ENCODE results near the gene DTX3L. TPM values are rescaled to one million over a fixed set of nuclear protein-coding genes. Genes with fewer than 3 reads are reported as not detected.

DTX3L gene
- total and polyA plus RNA-seq, 2 of the 13 experiments (the other 11 are each of a cell fraction or from before 2014, with no cell fraction given), result 2.5 to 10.9 TPM

DNA sequence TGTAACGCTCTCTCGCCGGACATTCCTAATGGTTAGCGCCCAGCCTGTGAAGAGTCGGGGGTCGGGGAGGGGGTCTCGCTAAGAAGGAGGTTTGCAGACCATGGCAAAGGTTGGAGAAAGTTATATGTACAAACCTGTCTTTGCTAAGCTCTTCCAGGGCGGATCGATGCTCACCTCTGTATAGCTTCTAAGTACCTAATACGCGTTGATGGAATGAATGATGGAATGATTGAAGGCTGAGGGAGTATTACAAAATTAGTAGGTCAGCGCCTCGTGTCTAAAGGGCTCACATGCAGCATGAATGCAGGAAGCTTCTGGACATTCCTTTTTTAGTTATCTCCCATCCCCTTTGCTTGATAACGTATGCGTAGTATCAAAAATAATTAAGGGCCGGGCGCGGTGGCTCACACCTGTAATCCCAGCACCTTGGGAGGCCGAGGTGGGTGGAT is 49.1 kb upstream of the DTX3L start:
- peak overlapping the region; percentile 98 for H3K9ac ChIP-seq (ENCODE audit: insufficient read depth, low read depth, low read length)
- FAIRE-seq (no peak), DNase-seq (ENCODE audit: low spot score) (no peak), ATAC-seq (no peak)
- H3K9me3 ChIP-seq (ENCODE audit: low read length), result no peaks in the 10 kb centered on the region
- BruUV-seq (replicated peaks), result no TSS peak
- peak overlapping the region; percentile 97 for H3K4me2 ChIP-seq (ENCODE audit: low read depth, low read length)
- in situ Hi-C loops (cut with HindIII; ENCODE audit: extremely low pct_ligation_motif_present, low pct_unique_long_range_greater_than_20kb) (no loop called here), intact Hi-C loops (cut with micrococcal nuclease; ENCODE audit: unreplicated experiment) (no loop called here)
- H3K27me3 ChIP-seq (ENCODE audit: control insufficient read depth in 1 of 2, insufficient read depth in 2 of 2, low read length in 2 of 2), result no peaks in the 10 kb centered on the region; a peak in 1 of 5 replicates
- H3K27ac ChIP-seq (ENCODE audit: extremely low read length, insufficient read depth, low read length), result peak overlapping the region; percentile 97
- WGBS (ENCODE audit: low lambda C conversion rate), result 27% methylated on average over 16 of the region's 19 CpGs
- peaks cover 39% of the 10 kb centered on the region for H3K79me2 ChIP-seq (ENCODE audit: insufficient read depth, low read length)
- POLR2A ChIA-PET, result interaction anchor here (0.8 to 1.5 kb wide), 9 partner anchors 11 to 279 kb away, joined by 3 to 12 read pairs (median 4); partner anchors contain the start of genes DTX3L, HSPBAP1, PARP14 and PARP9
- H4K20me1 ChIP-seq (ENCODE audit: insufficient read depth, low read length), result peaks cover 29% of the 10 kb centered on the region
- peaks cover 54% of the 10 kb centered on the region for H3K4me1 ChIP-seq (ENCODE audit: insufficient read depth, low read length)
- CTCF ChIA-PET (ENCODE audit: low intra/inter-chr PET ratio, low total read pairs), result no interaction called here
- no peaks in the 10 kb centered on the region for H3K36me3 ChIP-seq (replicated peaks in 1 of 2; ENCODE audit: control insufficient read depth in 1 of 2, insufficient read depth in 2 of 2, low read length in 2 of 2)
- peak overlapping the region; percentile 80 for H2AFZ ChIP-seq (ENCODE audit: low read length)
- peak overlapping the region; percentile 45 to 89 (median 79) for H3K4me3 ChIP-seq (replicated peaks in 1 of 3; ENCODE audit: insufficient read depth in 1 of 3, low read depth in 2 of 3, low read length in 3 of 3)
- TF ChIP-seq KLF12 (CRISPR knock-in tag; IDR thresholded peaks at IDR 0.05; ENCODE audit: borderline replicate concordance) (no peak), ZNF879 (CRISPR knock-in tag; IDR thresholded peaks at IDR 0.05) (no peak), MAF1 (CRISPR knock-in tag; IDR thresholded peaks at IDR 0.05; ENCODE audit: borderline replicate concordance) (no peak), NFATC3 (CRISPR knock-in tag; IDR thresholded peaks at IDR 0.05) (0 out of 2 replicates have a peak, but pooled peaks have one; percentile 12), SNAPC2 (CRISPR knock-in tag; IDR thresholded peaks at IDR 0.05) (0 out of 2 replicates have a peak, but pooled peaks have one; percentile 39), SMYD3 (CRISPR knock-in tag; IDR thresholded peaks at IDR 0.05) (0 out of 2 replicates have a peak, but pooled peaks have one; percentile 42), ZBTB38 (CRISPR knock-in tag; IDR thresholded peaks at IDR 0.05) (peak; percentile 84; the same call in 1 of the 2 replicates), ZNF709 (CRISPR knock-in tag; IDR thresholded peaks at IDR 0.05) (peak; percentile 32; the same call in 1 of the 2 replicates), CREB1 (IDR thresholded peaks at IDR 0.05) (no peak), CREB1 (CRISPR knock-in tag; IDR thresholded peaks at IDR 0.05) (peak; percentile 67; the same call in 1 of the 2 replicates), GABPA (IDR thresholded peaks at IDR 0.05; ENCODE audit: low read depth, low read length) (no peak), GABPA (CRISPR knock-in tag; IDR thresholded peaks at IDR 0.05; ENCODE audit: low read depth) (0 out of 2 replicates have a peak, but pooled peaks have one; percentile 47), ZBTB7A (CRISPR knock-in tag; IDR thresholded peaks at IDR 0.05) (peak; percentile 51; the same call in 1 of the 2 replicates), NCOA1 (CRISPR knock-in tag; IDR thresholded peaks at IDR 0.05) (peak; percentile 76)
- TF ChIP-seq, protein P1, sequence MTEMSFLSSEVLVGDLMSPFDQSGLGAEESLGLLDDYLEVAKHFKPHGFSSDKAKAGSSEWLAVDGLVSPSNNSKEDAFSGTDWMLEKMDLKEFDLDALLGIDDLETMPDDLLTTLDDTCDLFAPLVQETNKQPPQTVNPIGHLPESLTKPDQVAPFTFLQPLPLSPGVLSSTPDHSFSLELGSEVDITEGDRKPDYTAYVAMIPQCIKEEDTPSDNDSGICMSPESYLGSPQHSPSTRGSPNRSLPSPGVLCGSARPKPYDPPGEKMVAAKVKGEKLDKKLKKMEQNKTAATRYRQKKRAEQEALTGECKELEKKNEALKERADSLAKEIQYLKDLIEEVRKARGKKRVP (CRISPR knock-in tag; IDR thresholded peaks at IDR 0.05), result 0 out of 4 replicates have a peak, but pooled peaks of 1 of the 2 experiments have one; percentile 2
- TF ChIP-seq, protein P2, sequence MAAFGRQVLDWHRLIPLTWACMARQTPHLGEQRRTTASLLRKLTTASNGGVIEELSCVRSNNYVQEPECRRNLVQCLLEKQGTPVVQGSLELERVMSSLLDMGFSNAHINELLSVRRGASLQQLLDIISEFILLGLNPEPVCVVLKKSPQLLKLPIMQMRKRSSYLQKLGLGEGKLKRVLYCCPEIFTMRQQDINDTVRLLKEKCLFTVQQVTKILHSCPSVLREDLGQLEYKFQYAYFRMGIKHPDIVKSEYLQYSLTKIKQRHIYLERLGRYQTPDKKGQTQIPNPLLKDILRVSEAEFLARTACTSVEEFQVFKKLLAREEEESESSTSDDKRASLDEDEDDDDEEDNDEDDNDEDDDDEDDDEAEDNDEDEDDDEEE (CRISPR knock-in tag; IDR thresholded peaks at IDR 0.05), result peak; percentile 87
- TF ChIP-seq, protein P3, sequence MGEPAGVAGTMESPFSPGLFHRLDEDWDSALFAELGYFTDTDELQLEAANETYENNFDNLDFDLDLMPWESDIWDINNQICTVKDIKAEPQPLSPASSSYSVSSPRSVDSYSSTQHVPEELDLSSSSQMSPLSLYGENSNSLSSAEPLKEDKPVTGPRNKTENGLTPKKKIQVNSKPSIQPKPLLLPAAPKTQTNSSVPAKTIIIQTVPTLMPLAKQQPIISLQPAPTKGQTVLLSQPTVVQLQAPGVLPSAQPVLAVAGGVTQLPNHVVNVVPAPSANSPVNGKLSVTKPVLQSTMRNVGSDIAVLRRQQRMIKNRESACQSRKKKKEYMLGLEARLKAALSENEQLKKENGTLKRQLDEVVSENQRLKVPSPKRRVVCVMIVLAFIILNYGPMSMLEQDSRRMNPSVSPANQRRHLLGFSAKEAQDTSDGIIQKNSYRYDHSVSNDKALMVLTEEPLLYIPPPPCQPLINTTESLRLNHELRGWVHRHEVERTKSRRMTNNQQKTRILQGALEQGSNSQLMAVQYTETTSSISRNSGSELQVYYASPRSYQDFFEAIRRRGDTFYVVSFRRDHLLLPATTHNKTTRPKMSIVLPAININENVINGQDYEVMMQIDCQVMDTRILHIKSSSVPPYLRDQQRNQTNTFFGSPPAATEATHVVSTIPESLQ (CRISPR knock-in tag; conservative IDR thresholded peaks at IDR 0.05), result no peak
- TF ChIP-seq, protein P4, sequence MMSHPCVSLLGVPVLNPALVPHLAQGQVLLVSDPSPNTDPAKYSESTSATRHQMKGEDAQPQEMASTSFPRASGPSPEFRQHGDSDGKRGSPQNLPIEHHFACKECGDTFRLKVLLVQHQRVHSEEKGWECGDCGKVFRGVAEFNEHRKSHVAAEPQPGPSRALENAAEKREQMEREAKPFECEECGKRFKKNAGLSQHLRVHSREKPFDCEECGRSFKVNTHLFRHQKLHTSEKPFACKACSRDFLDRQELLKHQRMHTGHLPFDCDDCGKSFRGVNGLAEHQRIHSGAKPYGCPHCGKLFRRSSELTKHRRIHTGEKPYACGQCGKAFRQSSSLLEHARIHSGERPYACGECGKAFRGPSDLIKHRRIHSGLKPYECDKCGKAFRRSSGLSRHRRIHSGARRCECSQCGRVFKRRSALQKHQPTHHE (CRISPR knock-in tag; IDR thresholded peaks at IDR 0.05; ENCODE audit: borderline replicate concordance), result 0 out of 2 replicates have a peak, but pooled peaks have one; percentile 28

Data from HepG2 (cell line).